HG02870 (cell line): Measurements from ENCODE around the gene RNU6-1.

Experiments used
- ATAC-seq: cut with Tn5 transposase; IDR thresholded peaks from one replicate; pipeline ENCODE4 v1.9.1; 2021; ENCODE audit warnings: mild to moderate bottlenecking, moderate library complexity; ENCODE audit not compliant: unreplicated experiment

RNU6-1 gene

DNA sequence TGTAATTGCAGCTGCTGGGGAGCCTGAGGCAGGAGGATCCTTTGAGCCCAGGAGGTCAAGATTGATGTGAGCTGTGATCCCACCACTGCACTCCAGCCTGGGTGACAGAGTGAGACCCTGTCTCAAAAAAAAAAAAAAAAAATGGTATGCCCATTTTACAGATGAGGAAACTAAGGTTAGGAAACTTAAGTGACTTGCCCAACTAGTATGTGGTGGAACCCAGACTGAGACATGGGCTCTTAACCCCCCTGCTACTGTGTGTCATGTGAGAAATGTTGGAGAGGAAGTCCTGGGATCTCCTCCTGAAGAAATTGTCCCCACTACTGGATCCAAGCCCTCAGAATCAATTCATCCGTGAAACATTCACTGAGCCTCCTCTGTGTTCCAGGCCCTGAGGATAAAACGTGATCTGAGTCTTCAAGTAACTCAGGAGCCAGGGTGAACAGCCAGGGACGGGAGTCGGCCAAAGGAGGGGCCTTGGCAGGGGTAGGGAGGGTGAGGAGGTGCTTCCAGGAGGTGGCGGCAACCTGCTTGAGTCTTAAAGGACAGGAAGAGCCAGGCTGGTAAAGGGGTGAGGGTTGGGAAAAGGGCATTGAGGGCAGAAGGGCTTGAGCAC is 19.6 kb upstream of the RNU6-1 start:
- no peak for ATAC-seq

DNA sequence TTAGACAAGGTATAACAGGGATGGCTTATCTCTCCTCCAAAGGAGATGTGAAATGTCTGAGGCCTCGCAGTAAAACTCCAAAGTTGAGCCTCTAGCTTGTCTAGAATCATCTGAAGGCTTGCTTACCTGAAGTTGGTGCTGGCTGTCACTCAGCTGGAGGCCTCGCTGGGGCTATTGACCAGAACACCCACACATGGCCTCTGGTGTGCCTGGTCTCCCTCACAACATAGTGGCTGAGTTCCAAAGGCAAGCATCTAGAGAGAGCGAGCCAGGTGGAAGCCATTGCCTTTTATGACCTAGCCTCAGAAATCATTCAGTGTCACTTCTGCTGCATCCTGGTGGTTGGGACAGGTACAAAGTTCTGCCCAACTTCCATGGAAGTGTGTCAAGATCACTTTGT is 17.4 kb upstream of the RNU6-1 start:
- no peak for ATAC-seq

DNA sequence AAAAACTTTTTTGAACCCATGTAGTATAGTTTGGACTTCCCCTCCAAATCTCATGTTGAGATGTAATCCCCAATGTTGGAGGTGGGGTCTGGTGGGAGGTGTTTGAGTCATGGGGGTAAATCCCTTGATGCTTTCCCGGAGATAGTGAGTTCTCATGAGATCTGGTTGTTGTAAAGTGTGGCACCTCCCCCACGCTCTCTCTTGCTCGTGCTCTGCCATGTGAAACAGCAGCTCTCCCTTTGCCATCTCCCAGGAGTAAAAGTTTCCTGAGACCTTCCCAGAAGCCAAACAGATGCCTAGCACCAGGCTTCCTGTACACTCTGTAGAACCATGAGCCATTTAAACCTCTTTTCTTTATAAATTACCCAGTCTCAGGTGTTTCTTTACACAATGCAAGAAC is 16.0 kb upstream of the RNU6-1 start:
- no peak for ATAC-seq

DNA sequence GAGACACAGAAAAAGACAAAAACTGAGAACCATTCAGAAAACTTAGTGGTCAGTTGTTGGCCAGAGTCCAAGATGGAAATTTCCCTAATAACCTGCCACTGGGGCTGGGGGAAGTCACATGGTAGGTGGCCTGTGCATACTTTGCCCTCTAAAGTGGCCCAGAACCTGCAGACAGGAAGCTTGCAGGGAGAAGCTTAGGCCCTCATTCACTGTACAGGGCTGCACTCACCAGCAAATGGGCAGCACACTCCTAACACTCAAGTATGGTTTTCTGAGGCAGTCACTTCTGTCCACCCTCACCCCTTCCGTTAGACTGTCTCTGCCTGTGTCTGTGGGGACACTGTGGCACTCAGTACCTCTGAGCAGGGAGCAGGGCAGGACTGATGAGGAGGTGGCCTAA is 14.5 kb upstream of the RNU6-1 start:
- no peak for ATAC-seq

DNA sequence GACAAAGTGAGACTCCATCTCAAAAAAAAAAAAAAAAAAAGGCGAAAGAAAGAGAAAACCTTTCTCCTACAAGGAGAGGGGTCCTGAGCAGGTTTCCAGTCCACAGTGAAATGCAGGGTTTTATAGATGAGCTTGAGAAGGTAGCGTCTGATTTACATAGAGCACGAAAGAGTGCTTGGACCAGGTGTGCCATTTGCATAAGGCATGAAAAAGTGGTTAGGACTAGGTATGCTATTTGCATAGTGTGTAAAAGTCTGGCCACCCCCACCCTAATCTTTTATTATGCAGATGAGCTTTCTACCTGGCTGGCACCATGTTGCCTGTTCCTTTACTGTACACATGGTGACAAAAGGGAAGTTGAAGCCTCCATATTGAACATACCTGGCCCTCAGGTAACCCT is 13.6 kb upstream of the RNU6-1 start:
- no peak for ATAC-seq

DNA sequence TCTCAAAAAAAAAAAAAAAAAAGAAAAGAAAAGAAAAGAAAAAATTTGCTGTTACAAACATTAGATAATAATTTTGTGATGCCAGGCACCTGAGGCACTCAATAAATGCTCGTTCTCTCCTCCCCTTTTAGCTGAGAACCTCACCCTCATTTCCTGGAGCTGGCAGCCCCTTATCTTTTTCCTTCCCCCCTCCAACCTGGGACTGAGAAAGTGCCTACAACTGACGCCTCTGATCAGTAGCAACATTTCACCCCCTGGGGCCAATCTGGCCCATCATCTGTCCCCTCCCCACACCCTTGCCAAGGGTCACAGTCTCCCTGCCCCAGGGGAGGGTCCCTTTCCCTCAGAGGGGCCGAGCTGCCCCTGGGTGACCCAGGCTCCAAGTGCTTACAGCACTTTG is 12.6 kb upstream of the RNU6-1 start:
- ATAC-seq: no peak

DNA sequence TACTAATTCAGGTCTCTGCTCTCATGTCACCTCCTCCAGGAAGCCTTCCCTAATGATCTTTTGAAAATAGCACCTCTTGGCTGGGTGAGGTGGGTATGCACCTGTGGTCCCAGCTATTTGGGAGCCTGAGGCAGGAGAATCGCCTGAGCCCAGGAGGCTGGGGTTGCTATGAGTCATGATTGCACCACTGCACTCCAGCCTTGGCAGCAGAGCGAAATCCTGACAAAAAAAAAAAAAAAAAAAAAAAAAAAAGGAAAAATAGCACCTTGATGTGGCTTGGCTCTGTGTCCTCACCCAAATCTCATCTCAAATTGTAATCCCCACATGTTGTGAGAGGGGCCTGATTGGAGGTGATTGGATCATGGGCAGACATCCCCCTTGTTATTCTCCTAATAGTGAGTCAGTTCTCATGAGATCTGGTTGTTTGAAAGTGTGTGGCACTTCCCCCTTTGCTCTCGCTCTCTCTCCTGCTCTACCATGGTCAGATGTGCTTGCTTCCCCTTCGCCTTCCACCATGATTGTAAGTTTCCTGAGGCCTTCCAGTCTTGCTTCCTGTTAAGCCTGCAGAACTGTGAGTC is 11.2 kb upstream of the RNU6-1 start:
- no peak for ATAC-seq

DNA sequence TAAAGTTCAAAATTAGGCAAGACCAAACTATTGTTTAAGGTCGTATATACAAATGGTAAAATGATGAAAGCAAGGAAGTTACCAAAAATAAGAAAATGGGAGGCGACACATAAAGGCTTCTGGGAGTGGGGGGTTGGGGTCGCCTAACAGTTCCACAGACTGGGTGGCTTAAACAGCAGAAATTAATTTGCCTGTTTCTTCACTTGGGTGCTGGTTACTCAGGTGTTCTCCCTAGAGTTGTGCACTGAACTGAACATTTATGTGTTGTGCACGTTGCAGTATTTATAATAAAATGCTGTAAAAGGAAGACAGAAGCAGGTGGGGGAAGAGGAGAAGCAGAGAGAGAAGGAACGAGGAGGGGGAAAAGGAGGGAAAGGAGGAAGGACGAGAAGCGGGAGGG is 10.5 kb upstream of the RNU6-1 start:
- no peak for ATAC-seq

DNA sequence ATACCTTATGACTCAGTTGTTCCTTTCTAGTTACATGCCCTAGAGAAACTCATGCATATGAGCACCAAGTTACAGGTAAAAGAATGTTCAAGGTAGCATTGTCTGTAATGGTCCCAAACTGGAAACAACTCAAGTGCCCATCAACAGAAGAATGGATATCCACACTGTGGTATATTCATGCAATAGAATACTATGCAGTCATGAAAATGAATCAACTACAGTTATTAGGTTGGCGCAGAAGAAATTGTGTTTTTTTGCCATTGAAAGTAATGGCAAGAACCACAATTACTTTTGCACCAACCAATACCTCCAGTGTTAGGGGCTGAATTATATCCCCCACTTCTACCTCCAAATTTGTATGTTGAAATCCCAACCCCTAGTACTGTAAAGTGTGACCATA is 9.7 kb upstream of the RNU6-1 start:
- ATAC-seq: no peak

DNA sequence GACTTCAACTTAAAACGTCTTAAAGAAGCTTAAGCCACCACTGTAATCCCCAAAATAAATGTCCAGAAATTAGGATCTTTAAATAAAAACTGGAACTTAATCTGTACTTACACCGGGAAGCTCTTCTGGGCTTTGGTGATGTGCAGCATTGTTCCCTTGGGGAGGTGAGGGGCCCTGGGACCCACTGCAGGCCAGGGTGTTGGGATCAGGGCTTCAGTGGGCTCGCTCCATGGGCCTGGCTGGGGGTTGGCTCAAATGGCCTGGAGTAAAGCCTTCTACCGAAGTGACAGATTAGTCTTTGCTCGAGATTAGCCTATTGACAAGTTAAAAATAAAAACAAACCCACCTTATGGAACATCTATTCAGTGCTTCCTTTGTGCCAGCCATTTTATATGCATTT is 6.1 kb upstream of the RNU6-1 start:
- ATAC-seq: no peak

DNA sequence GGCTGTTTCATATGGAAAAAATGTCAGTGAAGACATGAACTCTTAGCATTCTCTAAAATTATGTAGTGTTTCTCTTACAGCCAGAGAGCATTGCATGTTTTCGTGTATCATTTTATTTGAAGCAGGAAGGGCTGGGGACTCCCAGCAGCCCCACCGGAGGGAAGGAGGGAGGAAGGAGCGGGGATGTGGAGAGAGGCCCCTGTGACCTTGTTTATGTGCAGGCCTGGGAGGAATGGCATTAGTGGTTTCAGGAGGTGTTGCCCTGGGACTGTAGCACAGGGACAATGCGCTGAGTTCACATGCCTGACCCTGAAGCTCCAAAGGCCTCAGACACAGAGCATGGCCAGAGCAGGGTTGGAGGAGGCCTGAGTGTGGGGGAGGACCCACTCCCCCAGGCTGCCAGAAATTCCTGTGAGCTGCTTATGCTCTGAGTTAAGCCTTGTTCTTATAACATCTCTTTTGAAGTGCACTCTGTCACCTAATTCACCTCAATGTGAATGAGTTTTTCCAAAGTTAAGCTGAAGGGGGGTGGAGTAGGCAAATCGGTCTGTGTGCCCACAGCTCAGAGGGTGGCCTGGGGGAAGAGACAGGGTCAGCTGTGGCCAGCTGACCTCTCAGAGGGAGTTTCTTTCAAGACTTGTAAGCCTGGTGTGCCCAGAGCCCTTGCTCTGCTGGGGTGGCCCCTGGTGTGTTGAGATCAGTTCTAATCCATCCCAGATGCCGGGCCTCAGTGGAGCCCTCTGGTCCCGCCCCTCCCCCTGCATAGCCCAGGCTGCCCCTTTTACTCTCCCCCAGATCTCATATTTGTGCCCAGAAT is 3.9 kb upstream of the RNU6-1 start:
- ATAC-seq: no peak

DNA sequence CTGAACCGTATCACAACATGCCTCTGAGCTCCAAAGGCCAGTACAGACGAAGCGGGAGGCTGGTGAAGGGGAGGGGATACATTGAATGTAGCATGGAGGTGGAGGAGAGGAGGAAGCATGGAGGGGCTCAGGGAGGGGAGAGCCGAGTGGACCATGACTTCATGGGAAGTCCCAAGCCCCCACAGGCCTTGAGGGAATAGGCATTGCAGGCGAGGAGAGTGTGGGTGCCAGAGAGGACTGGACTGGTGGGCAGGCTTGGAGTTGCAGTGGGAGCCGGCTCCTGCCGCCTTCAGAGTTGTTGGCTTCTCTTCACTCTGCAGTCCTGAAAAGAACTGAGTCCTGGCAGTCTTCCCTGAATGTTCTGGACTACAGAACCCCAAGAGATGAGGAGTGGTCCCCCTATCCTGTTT is 3.3 kb upstream of the RNU6-1 start:
- ATAC-seq: no peak

DNA sequence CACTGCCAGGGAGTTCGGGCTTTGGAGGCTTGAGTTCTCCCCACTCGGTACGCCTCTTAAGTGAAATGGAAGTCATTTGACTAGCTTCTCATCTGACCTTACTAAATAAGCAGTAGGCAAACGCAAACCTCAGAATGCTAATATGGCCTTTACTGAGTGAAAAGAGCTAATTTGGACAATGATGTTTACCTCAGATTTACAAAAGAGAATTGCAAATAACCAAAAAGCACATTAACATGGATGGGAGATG is 1.6 kb upstream of the RNU6-1 start:
- no peak for ATAC-seq

DNA sequence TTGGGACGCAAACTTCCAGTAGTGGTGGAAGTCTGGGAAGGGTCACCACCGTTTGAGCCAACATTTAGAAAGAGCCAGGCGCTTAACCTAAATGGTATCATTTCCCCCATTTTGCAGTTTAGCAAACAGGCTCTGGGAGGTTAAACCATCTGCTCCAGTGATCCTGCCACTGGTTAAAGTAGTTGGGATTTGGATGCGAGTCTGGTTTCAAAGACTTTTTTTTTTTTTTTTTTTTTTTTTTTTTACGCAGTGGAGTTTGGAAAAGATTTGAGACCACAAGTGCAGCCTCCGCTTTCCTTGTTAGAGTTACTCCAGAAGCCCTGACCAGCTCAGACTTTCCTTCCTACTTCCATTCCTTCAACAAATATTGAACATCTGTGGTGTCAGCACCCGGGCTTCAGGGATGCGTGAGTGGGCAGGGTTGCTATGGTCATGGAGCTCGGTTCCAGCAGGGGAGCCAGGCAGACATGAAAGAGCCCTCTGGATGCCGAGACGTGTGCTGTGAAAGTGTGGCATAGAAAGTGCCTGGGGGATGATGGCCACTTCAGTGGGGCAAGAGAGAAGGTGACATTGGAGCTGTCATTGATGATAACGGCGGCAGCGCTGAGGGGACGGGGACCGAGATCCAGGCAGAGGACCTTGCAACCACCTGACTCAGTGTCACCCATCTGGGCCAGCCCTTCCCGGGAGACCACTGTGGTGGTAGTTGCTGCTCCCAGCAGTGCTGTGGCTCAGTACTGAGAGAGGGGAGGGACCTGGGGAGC is 1.1 kb upstream of the RNU6-1 start:
- ATAC-seq: no peak

DNA sequence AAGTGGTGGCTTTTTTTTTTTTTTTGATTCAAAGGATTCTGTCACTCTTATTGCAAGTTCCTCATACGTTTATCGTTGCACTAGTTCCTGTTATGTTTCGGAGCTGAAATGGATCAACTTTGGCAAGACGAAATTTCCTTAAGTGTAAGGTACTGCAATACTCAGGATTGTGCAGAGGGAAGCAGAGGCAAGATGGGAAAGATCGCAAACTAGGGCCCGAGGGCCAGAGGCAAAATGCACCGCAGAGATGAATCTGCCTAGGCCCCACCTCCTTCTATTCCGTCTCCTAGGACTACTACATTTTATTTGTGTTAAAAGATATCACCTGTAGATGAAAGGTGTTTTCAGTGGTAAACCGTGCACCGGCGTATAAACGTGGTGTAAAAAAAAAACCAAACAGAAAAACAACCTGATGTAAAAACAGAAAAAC is 331 bp downstream of the RNU6-1 start:
- no peak for ATAC-seq

DNA sequence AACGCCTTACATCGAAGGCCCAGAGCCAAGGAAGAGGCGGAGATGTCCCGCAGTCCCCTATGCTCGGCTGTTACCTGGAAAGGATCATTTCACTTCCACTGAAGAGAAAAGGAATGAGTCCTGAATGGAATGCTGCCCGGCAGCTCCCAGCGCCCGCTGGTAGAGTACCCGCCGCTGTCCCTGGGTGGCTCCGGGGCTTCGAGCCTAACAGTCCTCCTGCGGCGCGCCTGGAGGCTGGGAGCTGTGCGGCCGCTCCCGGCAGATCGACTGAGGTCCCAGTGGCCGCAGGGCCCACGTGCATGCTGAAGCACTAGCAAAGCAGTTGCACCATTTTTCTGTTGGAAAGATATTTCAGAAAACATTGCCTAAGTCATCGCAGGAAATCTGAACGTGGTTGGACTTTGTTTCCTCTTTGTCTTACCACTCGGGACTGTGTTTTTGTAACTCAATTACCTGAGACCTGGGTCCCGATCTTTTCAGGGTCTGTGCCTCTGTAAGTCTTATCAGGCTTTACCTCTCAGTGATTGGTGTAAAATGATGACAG is 984 bp downstream of the RNU6-1 start:
- no peak for ATAC-seq

DNA sequence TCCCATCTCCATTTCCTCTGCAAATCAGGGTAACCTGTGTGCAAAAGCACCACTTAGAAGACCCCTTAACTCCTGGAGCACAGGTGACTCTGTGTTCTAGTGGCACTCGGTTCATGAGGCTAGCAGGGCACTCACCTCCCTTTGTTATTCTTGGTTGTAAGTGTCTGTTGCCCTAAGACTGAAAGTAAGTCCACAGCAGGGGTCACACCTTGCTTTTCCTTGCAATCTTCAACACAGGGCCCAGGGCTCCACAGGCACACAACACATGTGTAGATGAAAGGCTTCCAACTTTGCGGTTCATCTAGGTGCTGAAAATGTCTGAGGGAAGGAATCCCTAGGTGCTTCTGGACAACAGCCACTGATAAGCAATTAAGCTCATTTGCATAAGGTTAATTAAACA is 2.9 kb downstream of the RNU6-1 start:
- no peak for ATAC-seq

DNA sequence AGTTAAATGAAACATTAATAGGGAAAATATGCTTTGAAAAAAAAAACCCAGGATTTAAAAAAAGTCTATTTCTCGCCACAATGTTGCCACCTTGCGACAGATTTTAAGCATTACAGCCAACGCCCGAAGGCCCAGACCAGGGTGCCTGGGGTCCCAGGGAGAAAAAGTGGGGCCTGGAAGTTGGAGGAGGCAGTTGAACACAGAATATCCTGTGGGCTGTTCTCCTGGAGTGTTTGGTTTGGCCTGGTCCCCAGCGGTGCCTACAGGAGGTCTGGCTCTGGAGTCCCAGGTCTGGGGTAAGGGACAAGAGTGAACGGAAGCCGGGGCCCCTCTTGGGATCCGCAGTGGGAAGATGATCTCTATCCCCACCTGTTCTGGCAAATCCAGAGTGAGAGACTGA is 3.4 kb downstream of the RNU6-1 start:
- ATAC-seq: no peak

DNA sequence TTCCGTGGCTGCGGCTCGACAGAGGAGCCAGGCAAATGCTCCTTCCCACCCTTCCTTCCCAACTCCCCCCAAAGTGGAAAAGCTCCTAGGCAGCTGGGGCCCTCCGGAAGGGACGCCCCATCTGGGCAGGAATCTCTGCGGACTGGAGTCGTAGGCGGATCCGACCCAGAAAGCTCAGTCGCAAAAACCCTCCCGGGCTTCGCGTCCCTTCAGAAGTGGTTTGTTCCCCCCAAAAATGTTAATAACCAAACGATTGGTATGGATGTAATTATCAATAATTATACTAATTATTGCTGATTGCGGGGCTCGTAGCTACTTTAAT is 3.8 kb downstream of the RNU6-1 start:
- no peak for ATAC-seq

DNA sequence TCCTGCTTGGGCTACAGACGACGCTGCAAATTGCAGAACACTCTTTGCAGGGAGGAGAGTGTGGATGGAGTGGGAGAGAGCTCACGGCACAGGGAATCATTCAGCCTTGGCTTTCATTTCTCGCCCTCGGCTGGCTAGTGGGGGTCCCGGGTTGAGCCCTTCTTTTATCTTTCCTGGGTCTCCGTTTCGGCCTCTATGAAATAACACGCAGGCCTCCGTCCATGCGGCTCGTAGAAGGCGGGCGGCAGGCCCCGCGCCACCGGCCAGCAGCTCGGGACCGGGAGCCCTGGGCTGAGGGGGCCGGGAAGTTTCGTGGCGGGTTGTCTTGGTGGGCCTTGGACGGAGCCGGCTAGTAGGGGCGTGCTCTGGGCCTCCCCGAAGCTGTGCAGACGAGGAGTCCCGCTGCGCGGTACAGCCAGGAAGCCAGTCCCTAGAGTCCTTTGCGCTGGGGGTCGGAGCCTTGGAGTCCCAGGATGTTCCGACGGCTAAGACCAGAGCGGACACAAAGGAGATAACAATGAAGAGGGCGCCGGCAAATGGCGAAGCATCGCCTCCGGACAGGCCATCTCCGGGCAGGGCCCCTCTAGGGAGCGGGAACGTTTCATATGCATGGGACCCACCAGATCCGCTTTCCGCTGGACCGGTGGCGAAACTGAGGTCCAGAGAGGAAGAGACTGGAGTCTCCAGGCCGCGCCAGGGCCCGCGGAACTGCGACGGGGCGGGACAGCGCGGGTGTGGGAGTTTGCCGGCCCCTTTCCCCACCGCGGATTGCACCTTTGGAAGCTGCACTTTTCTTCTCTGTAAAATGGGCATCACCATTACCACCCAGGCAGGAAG is 4.3 kb downstream of the RNU6-1 start:
- no peak for ATAC-seq
